NAMALWA (cell line): ENCODE measurements around the gene ACSS1.
A peak's percentile ranks its signal among the peaks of the same experiment; 100 is the strongest.

Experiments
- DNase-seq: peaks from one replicate; pipeline ENCODE4 v3.0.0-alpha.2; 2015; ENCODE audit warnings: low spot score

The ACSS1 gene

GRCh38 chr20:25058847-25059810, 1.2 kb upstream of the ACSS1 start:
- peak; percentile 52 for DNase-seq

GRCh38 chr20:25057234-25058050, 497 bp downstream of the ACSS1 start:
- peak; percentile 70 for DNase-seq

- no peak for DNase-seq
These were observed 1.2 kb downstream of the ACSS1 start for GRCh38 chr20:25056690-25057233.

GRCh38 chr20:25055711-25056495, 2.0 kb downstream of the ACSS1 start:
- DNase-seq = no peak

GRCh38 chr20:25054995-25055629, 2.8 kb downstream of the ACSS1 start:
- DNase-seq = peak; percentile 54

- DNase-seq = peak; percentile 30
These were observed 3.7 kb downstream of the ACSS1 start for GRCh38 chr20:25054096-25054820.

GRCh38 chr20:25053255-25054031, 4.5 kb downstream of the ACSS1 start:
- no peak for DNase-seq

- no peak for DNase-seq
These were observed 5.4 kb downstream of the ACSS1 start for GRCh38 chr20:25052255-25053194.

- DNase-seq = no peak
These were observed 6.4 kb downstream of the ACSS1 start for GRCh38 chr20:25051386-25052155.

GRCh38 chr20:25050501-25051350, 7.2 kb downstream of the ACSS1 start:
- no peak for DNase-seq

- no peak for DNase-seq
These were observed 7.9 kb downstream of the ACSS1 start for GRCh38 chr20:25050082-25050481.

- no peak for DNase-seq
These were observed 8.5 kb downstream of the ACSS1 start for GRCh38 chr20:25049261-25050060.

GRCh38 chr20:25048519-25048952, 9.4 kb downstream of the ACSS1 start:
- no peak for DNase-seq

GRCh38 chr20:25047766-25048165, 10.2 kb downstream of the ACSS1 start:
- no peak for DNase-seq

- DNase-seq = no peak
These were observed 10.9 kb downstream of the ACSS1 start for GRCh38 chr20:25046736-25047666.
